A673 (cell line): ENCODE results near the gene RP9. TPM values are rescaled to one million over a fixed set of nuclear protein-coding genes. Genes with fewer than 3 reads are reported as not detected.

ENCODE experiments used
- BruUV-seq: library from RNA; stranded (reverse); fragments of 400-500 nt; replicated peaks from 2 replicates; lab custom pipeline; 2021; lab: Mats Ljungman, UMichigan
- CTCF ChIA-PET: fragments of 300-600 bp; sonication (Branson Sonifier 250); formaldehyde crosslinking; loops from one replicate; lab custom pipeline; 2022; ENCODE audit warnings: antibody characterized with exemption; lab: Charles Lee
- POLR2A ChIA-PET: fragments of 300-600 bp; sonication (Branson Sonifier 250); formaldehyde crosslinking; loops from one replicate; lab custom pipeline; 2022; ENCODE audit warnings: antibody characterized with exemption; ENCODE audit not compliant: low non-redundant PET; lab: Charles Lee
- DNase-seq: peaks from one replicate; pipeline ENCODE4 v3.0.0-alpha.2; 2015; ENCODE audit warnings: low spot score
- H3K27ac ChIP-seq: fragments of 200-600 bp; sonication (generic); 2 replicates; pipeline ENCODE4 v1.5.1; 2016; ENCODE audit warnings: mixed run types, low read depth, mild to moderate bottlenecking, mixed read lengths, antibody characterized with exemption, low read length; ENCODE audit not compliant: poor library complexity, severe bottlenecking
- H3K27me3 ChIP-seq: fragments of 200-600 bp; sonication (generic); replicated peaks from 2 replicates; pipeline ENCODE4 v1.6.1; 2017; ENCODE audit warnings: mixed run types, low read depth, mild to moderate bottlenecking, mixed read lengths, antibody characterized with exemption, low read length; ENCODE audit not compliant: insufficient read depth, poor library complexity
- H3K36me3 ChIP-seq: fragments of 200-600 bp; sonication (generic); 2 replicates; pipeline ENCODE4 v1.6.1; 2016; ENCODE audit warnings: mixed run types, mild to moderate bottlenecking, mixed read lengths, antibody characterized with exemption, low read length; ENCODE audit not compliant: insufficient read depth, poor library complexity, severe bottlenecking
- H3K4me1 ChIP-seq: fragments of 200-600 bp; sonication (generic); 2 replicates; pipeline ENCODE4 v1.6.1; 2017; ENCODE audit warnings: mixed run types, mild to moderate bottlenecking, mixed read lengths, antibody characterized with exemption, low read length; ENCODE audit not compliant: insufficient read depth, poor library complexity, severe bottlenecking
- H3K4me3 ChIP-seq: fragments of 200-600 bp; sonication (generic); 2 replicates; pipeline ENCODE4 v1.5.1; 2016; ENCODE audit warnings: low read depth, mixed run types, mild to moderate bottlenecking, mixed read lengths, low read length; ENCODE audit not compliant: poor library complexity, severe bottlenecking
- H3K9me3 ChIP-seq: fragments of 200-600 bp; sonication (generic); 2 replicates; pipeline ENCODE4 v1.6.1; 2016; ENCODE audit warnings: mixed run types, low read depth, mild to moderate bottlenecking, mixed read lengths, antibody characterized with exemption, low read length; ENCODE audit not compliant: poor library complexity, severe bottlenecking
- CTCF ChIP-seq: fragments of 300-800, 200-600 bp; sonication (generic); conservative IDR thresholded peaks from 2 replicates; pipeline ENCODE4 v1.5.1; 2017; ENCODE audit warnings: low read depth, mild to moderate bottlenecking, antibody characterized with exemption, low read length, moderate library complexity, mixed read lengths
- EZH2 ChIP-seq: fragments of 200-600 bp; sonication (generic); IDR thresholded peaks from 2 replicates; pipeline ENCODE4 v1.6.1; 2017; ENCODE audit warnings: borderline replicate concordance, low read depth, mild to moderate bottlenecking, mixed read lengths, antibody characterized with exemption, low read length; ENCODE audit not compliant: poor library complexity, severe bottlenecking
- intact Hi-C: fragments of 100-400 bp; cut with micrococcal nuclease; formaldehyde crosslinking; loops from one replicate; pipeline ENCODE4 v1.10.0; 2022; ENCODE audit not compliant: unreplicated experiment
- total RNA-seq: library from RNA; stranded (reverse); gene quantifications from 2 replicates; pipeline ENCODE4 v1.2.3, GENCODE V29; 2021

RP9 gene
- total RNA-seq, 1 experiment from 2014 or later: 29.5 TPM

DNA sequence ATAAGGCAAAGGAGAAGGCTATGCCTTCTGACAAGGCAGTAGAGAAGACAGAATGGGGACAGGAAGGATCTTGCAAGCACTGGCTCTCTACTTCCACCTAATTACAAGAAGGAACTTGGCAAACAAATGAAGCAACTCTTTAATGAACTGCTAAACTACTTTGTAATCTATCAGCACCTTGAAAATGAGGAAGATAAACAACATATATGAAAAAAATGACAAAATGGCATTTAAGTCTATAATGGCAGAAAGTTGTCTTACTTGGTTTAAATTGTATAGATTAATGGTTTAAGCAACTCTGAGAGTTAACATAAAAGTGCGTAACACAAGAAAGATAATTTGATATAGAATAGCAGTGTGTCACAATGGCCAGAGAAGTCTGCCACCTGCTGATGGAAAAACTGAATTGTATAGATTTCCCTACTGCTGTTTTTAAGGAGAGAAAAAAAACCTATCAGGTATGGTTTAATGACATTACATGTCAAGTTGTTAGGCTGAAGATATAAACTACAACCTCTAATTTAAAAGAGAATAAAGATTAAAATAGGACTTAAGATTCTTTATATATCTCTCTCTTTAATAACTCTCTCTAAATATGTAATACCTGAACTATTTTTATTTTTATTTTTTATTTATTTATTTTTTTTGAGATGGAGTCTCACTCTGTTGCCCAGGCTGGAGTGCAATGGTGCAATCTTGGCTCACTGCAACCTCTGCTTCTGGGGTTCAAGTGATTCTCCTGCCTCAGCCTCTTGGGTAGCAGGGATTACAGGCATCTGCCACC, 58.5 kb downstream of the RP9 start:
- H3K9me3 ChIP-seq: no peaks in the 10 kb centered on the region
- no peaks in the 10 kb centered on the region for H3K27me3 ChIP-seq
- TF ChIP-seq CTCF: peak; percentile 78
- no peak for TF ChIP-seq EZH2
- H3K4me3 ChIP-seq: no peak overlapping the region
- no peaks in the 10 kb centered on the region for H3K36me3 ChIP-seq
- ChIA-PET CTCF (interaction anchor here (0.7 kb wide), 1 partner anchor 15 kb away, joined by 3 read pairs; no protein-coding TSS in a partner anchor), POLR2A (no interaction called here)
- peak overlapping the region; percentile 3 for H3K27ac ChIP-seq
- H3K4me1 ChIP-seq: peaks cover 20% of the 10 kb centered on the region
- no TSS peak for BruUV-seq
- peak; percentile 76 for DNase-seq
- intact Hi-C loops: loop anchor here (5.0 to 10.0 kb wide), 2 partner anchors 203 to 246 kb away; no protein-coding TSS in a partner anchor

DNA sequence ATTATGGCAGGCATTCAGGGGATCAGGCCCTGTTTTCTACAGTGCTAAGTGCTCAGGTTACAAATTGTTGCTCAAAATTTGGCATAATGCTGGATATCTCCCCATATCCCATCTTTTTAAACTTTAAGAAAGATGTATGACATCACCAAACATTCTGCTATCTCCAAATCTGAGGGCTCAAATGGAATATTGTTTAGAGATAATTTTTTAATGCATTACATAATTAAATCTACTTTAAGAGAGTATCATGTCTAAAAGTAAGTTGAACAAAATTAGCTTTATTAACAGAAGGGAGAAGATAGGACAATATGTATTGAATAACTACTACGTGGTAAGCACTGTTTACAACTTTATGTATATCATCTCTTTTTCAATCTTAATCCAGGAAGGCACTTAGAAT, 60.5 kb downstream of the RP9 start:
- Histone ChIP-seq H3K36me3 (no peaks in the 10 kb centered on the region), H3K27me3 (no peaks in the 10 kb centered on the region), H3K4me1 (peaks cover 27% of the 10 kb centered on the region), H3K27ac (no peak overlapping the region), H3K9me3 (no peaks in the 10 kb centered on the region), H3K4me3 (no peak overlapping the region)
- POLR2A ChIA-PET: no interaction called here
- TF ChIP-seq EZH2 (no peak), CTCF (no peak)
- intact Hi-C loops: loop anchor here (10.0 kb wide), 1 partner anchor 104 kb away; no protein-coding TSS in a partner anchor
- CTCF ChIA-PET: no interaction called here
- BruUV-seq: no TSS peak
- no peak for DNase-seq

DNA sequence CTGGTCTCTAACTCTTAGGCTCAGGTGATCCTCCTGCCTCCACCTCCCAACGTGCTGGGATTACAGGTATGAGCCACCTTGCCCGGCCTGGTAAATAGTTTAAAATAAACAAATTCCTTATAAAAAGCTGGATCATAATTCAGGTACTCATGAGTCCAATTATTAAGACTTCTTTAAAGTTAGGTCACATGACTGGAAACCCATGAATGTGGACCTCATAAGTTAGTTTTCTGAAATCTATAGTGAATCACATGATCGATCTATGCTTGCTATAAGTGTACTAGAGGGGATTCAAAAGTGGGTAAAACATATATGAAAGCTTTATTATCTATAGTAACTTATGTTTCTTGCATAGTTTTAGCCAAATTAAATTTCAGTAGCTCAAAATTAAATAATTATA, 60.9 kb downstream of the RP9 start:
- ChIA-PET CTCF (no interaction called here), POLR2A (no interaction called here)
- H3K36me3 ChIP-seq: no peaks in the 10 kb centered on the region
- no peak for DNase-seq
- no peaks in the 10 kb centered on the region for H3K9me3 ChIP-seq
- TF ChIP-seq EZH2 (no peak), CTCF (no peak)
- no peak overlapping the region for H3K27ac ChIP-seq
- H3K4me3 ChIP-seq: no peak overlapping the region
- no TSS peak for BruUV-seq
- peaks cover 28% of the 10 kb centered on the region for H3K4me1 ChIP-seq
- intact Hi-C loops: loop anchor here (10.0 kb wide), 1 partner anchor 103 kb away; no protein-coding TSS in a partner anchor
- H3K27me3 ChIP-seq: no peaks in the 10 kb centered on the region
